Keratinocyte (primary cell): Measurements from ENCODE around the gene ZFYVE26. TPM values are rescaled to one million over a fixed set of nuclear protein-coding genes. Genes with fewer than 3 reads are reported as not detected.

ENCODE experiments used
- DNase-seq: peaks from one replicate; pipeline ENCODE4 v3.0.0-alpha.2; 2011; ENCODE audit warnings: low read depth, missing footprints, low spot score
- FAIRE-seq: peaks from 2 replicates; lab custom pipeline; 2011; peaks lifted over from hg19 to GRCh38; lab: Jason Lieb, UNC
- H2AFZ ChIP-seq: 2 replicates; pipeline ENCODE4 v1.6.0; 2012; ENCODE audit warnings: low read length, control low read depth, inconsistent platforms; ENCODE audit not compliant: control insufficient read depth
- H3K27ac ChIP-seq: 2 replicates; pipeline ENCODE4 v1.5.1; 2011; ENCODE audit warnings: low read length; ENCODE audit not compliant: control insufficient read depth, insufficient read depth
- H3K27me3 ChIP-seq: 3 replicates; pipeline ENCODE4 v1.6.0; 2011; ENCODE audit warnings: low read length; ENCODE audit not compliant: control insufficient read depth, insufficient read depth; ENCODE audit errors: extremely low read depth
- H3K36me3 ChIP-seq, 2 experiments: 2 replicates in 1 of 2; 3 replicates in 1 of 2; pipeline ENCODE4 v1.5.1; 2011; ENCODE audit warnings: low read length in 2 of 2, mild to moderate bottlenecking in 1 of 2; ENCODE audit not compliant: control insufficient read depth in 2 of 2, insufficient read depth in 2 of 2; ENCODE audit errors: extremely low read depth in 1 of 2
- H3K4me1 ChIP-seq: 3 replicates; pipeline ENCODE4 v1.5.1; 2011; ENCODE audit warnings: low read length; ENCODE audit not compliant: control insufficient read depth, insufficient read depth; ENCODE audit errors: extremely low read depth
- H3K4me2 ChIP-seq: 3 replicates; pipeline ENCODE4 v1.6.0; 2011; ENCODE audit warnings: low read depth, low read length; ENCODE audit not compliant: control insufficient read depth, insufficient read depth; ENCODE audit errors: extremely low read depth
- H3K4me3 ChIP-seq, 3 experiments: fragments of 200-600 bp in 1 of 3; sonication (generic) in 1 of 3; 2 replicates in 2 of 3; 3 replicates in 1 of 3; pipeline ENCODE4 v1.5.1; 2011 to 2016; ENCODE audit warnings: low read length in 3 of 3, mild to moderate bottlenecking in 3 of 3, control low read depth in 2 of 3, inconsistent platforms in 1 of 3, low read depth in 1 of 3, mixed read lengths in 1 of 3, mixed run types in 1 of 3, moderate library complexity in 1 of 3; ENCODE audit not compliant: control insufficient read depth in 2 of 3, insufficient read depth in 2 of 3; ENCODE audit errors: extremely low read depth in 1 of 3
- H3K79me2 ChIP-seq: 2 replicates; pipeline ENCODE4 v1.6.0; 2012; ENCODE audit warnings: low read length; ENCODE audit not compliant: control insufficient read depth, insufficient read depth
- H3K9ac ChIP-seq: 3 replicates; pipeline ENCODE4 v1.6.0; 2011; ENCODE audit warnings: low read length; ENCODE audit not compliant: control insufficient read depth, insufficient read depth; ENCODE audit errors: extremely low read depth
- H3K9me1 ChIP-seq: 3 replicates; pipeline ENCODE4 v1.6.0; 2011; ENCODE audit warnings: low read length; ENCODE audit not compliant: control insufficient read depth, insufficient read depth; ENCODE audit errors: extremely low read depth
- H3K9me3 ChIP-seq: 2 replicates; pipeline ENCODE4 v1.5.1; 2012; ENCODE audit warnings: low read depth, low read length; ENCODE audit not compliant: control insufficient read depth
- H4K20me1 ChIP-seq: 3 replicates; pipeline ENCODE4 v1.6.0; 2011; ENCODE audit warnings: low read length; ENCODE audit not compliant: control insufficient read depth, insufficient read depth; ENCODE audit errors: extremely low read depth
- EZH2 ChIP-seq: IDR thresholded peaks from one replicate; pipeline ENCODE4 v1.6.1; 2012; ENCODE audit warnings: inconsistent platforms, mild to moderate bottlenecking, low read length, moderate library complexity
- dilution Hi-C: fragments of 300-500 bp; cut with MboI; formaldehyde crosslinking; loops from one replicate; pipeline ENCODE4 v1.7.0; 2020; ENCODE audit warnings: low sequenced_read_pairs; ENCODE audit not compliant: extremely low pct_ligation_motif_present
- polyA plus RNA-seq, 5 experiments: library from polyadenylated mRNA; depleted of rRNA in 3 of 5; stranded (reverse) in 3 of 5; stranded (forward) in 1 of 5; unstranded in 1 of 5; fragments of >200 nt; gene quantifications; 1 replicate in 1 of 5; 2 replicates in 3 of 5; 3 replicates in 1 of 5; pipeline versions ENCODE4 v1.2.1 to v1.2.3, GENCODE V29; 2011 to 2012; ENCODE audit warnings: missing spikeins in 2 of 5, low read depth in 1 of 5, low replicate concordance in 1 of 5
- small RNA-seq, 3 experiments: library from RNA; depleted of rRNA; stranded (forward); fragments of <200 nt; gene quantifications; one replicate each; pipeline ENCODE3, GENCODE V24; 2012; ENCODE audit warnings: low read depth in 3 of 3, low replicate concordance in 1 of 3; ENCODE audit not compliant: insufficient read length in 3 of 3
- TF ChIP-seq, protein P1 (sequence below), 3 experiments: IDR thresholded peaks in 1 of 3; conservative IDR thresholded peaks in 1 of 3; optimal IDR thresholded peaks in 1 of 3; 2 replicates in 2 of 3; 3 replicates in 1 of 3; pipeline versions ENCODE3 to v1.5.1; 2011; ENCODE audit warnings: low read length in 3 of 3, mild to moderate bottlenecking in 3 of 3, moderate library complexity in 2 of 3, control low read depth in 1 of 3, inconsistent platforms in 1 of 3; ENCODE audit not compliant: insufficient read depth in 2 of 3; ENCODE audit errors: extremely low read depth in 1 of 3

The ZFYVE26 gene
- polyA plus RNA-seq, 1 donor (not counting 4 experiments of a cell fraction or from before 2014, with no cell fraction given): 9.8 TPM

DNA sequence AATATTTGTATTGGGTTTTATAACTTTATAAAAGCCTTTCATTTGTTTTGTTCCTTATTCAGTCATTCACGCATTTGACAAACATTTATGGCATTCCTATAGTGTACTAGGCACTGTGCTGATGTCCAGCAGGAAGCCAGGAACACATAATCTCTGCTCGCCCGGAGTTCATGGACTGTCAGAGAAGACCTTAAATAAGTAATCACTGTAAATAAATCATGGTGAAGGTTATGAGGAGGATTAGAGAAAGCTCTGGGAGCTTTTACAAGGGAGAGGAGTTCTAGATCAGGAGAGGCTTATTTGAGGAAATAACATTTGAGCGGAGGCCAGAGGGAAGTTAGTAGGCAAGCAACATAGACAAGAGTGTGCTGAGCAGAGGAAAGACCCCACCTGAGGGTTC is 119.4 kb downstream of the ZFYVE26 start:
- Histone ChIP-seq H4K20me1 (peaks cover 2% of the 10 kb centered on the region), H2AFZ (no peak overlapping the region), H3K4me2 (no peak overlapping the region), H3K79me2 (peaks cover 30% of the 10 kb centered on the region), H3K9ac (no peak overlapping the region), H3K27me3 (no peaks in the 10 kb centered on the region), H3K4me1 (peaks cover 20% of the 10 kb centered on the region), H3K4me3 (no peak overlapping the region), H3K9me1 (no peaks in the 10 kb centered on the region), H3K27ac (no peak overlapping the region), H3K36me3 (peaks cover 5 to 6% of the 10 kb centered on the region in 2 experiments), H3K9me3 (no peaks in the 10 kb centered on the region)
- TF ChIP-seq, protein P1, sequence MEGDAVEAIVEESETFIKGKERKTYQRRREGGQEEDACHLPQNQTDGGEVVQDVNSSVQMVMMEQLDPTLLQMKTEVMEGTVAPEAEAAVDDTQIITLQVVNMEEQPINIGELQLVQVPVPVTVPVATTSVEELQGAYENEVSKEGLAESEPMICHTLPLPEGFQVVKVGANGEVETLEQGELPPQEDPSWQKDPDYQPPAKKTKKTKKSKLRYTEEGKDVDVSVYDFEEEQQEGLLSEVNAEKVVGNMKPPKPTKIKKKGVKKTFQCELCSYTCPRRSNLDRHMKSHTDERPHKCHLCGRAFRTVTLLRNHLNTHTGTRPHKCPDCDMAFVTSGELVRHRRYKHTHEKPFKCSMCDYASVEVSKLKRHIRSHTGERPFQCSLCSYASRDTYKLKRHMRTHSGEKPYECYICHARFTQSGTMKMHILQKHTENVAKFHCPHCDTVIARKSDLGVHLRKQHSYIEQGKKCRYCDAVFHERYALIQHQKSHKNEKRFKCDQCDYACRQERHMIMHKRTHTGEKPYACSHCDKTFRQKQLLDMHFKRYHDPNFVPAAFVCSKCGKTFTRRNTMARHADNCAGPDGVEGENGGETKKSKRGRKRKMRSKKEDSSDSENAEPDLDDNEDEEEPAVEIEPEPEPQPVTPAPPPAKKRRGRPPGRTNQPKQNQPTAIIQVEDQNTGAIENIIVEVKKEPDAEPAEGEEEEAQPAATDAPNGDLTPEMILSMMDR (optimal IDR thresholded peaks at IDR 0.05 in 1 of 3, IDR thresholded peaks at IDR 0.05 in 1 of 3, conservative IDR thresholded peaks at IDR 0.05 in 1 of 3; ENCODE audit: extremely low read depth in 1 of 3, insufficient read depth in 2 of 3, low read length in 3 of 3): no peak
- TF ChIP-seq EZH2: no peak
- dilution Hi-C loops: no loop called here
- DNase-seq (no peak), FAIRE-seq (no peak)

Small RNA genes lying within 50 kb of the gene (small RNA-seq; reads per million reads assigned to genes)
- gene AL049779.3: 0 reads per million in 3 experiments
- 0 reads per million in 3 experiments for gene RN7SL369P

Other genes with a start within 250 kb of the ZFYVE26 start
- 24.3 to 29.9 TPM (median 29.0 TPM) in 3 replicates for gene PIGH, start 216.3 kb downstream of the ZFYVE26 start, polyA plus RNA-seq
- gene ARG2, start 196.7 kb downstream of the ZFYVE26 start, polyA plus RNA-seq: 3.5 to 9.4 TPM (median 8.2 TPM) in 3 replicates
- gene VTI1B, start 142.0 kb downstream of the ZFYVE26 start, polyA plus RNA-seq: 54.4 to 94.4 TPM (median 62.1 TPM) in 3 replicates
- gene RDH11, start 120.8 kb downstream of the ZFYVE26 start, polyA plus RNA-seq: 189 to 202 TPM (median 197 TPM) in 3 replicates
- gene RDH12, start 114.7 kb downstream of the ZFYVE26 start, polyA plus RNA-seq: 0.26 to 2.0 TPM (median 0.98 TPM) in 3 replicates
- 7.1 to 13.3 TPM (median 10.1 TPM) in 3 replicates for gene RAD51B, start 3.2 kb upstream of the ZFYVE26 start, polyA plus RNA-seq